ENCODE data around the gene GRXCR2.
A peak's percentile ranks its signal among the peaks of the same experiment; 100 is the strongest.

The GRXCR2 gene

DNA sequence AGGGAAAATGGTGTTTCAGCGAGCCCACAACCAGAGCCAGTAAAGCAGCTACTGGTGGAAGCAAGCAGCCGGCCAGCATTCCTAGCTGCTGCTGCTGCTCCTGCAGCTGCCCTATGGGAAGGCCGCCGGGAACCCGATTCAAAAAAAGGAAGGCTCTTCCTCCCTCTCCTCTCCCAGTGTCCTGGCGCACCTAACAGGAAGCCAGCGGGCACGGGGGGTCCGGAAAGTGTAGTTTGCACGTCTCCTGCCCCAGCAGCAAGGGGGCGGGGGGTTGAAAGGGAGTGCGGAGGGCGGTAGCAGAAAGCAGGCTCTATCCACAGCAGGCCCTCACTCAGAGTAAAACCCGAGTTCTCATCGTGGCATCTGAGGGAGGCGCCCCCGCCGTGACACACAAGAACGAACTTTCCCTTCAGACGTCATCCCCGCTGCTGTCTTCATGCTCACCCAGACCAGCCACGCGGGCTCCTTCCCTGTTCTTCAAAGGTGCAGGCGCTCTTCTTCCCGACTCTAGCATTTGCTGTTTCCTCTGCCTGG is 16.5 kb downstream of the GRXCR2 start:
- peaks cover 5% of the 10 kb centered on the region for H3K79me1 ChIP-seq (ENCODE audit: low read length)
- peak overlapping the region; percentile 47 for H2AFZ ChIP-seq (ENCODE audit: insufficient read depth, low read length, poor library complexity)
- H2AK5ac ChIP-seq (ENCODE audit: low read length) = no peak overlapping the region
- no peaks in the 10 kb centered on the region for H3K27me3 ChIP-seq (ENCODE audit: insufficient read depth, low read length)
- peak; percentile 46 to 64 for DNase-seq
- H3K4me1 ChIP-seq (ENCODE audit: control insufficient read depth in 1 of 2, insufficient read depth in 2 of 2, low read length in 2 of 2) = peaks cover 6 to 13% of the 10 kb centered on the region in 2 experiments
- H3K18ac ChIP-seq (ENCODE audit: low read length) = peak overlapping the region; percentile 37
- H2BK12ac ChIP-seq (ENCODE audit: low read length) = no peak overlapping the region
- H3K36me3 ChIP-seq (ENCODE audit: control insufficient read depth in 1 of 2, insufficient read depth in 2 of 2, low read length in 2 of 2) = no peaks in the 10 kb centered on the region
- no peaks in the 10 kb centered on the region for H3K9me3 ChIP-seq (ENCODE audit: insufficient read depth, low read depth, low read length)
- H3K4ac ChIP-seq (ENCODE audit: low read depth, low read length) = no peak overlapping the region
- H4K12ac ChIP-seq (ENCODE audit: low read depth, low read length) = peak overlapping the region; percentile 14
- WGBS (ENCODE audit: extremely low coverage, insufficient coverage, insufficient read length) = no CpG with 5 or more reads among the region's 25 CpGs
- H3K79me2 ChIP-seq (ENCODE audit: control insufficient read depth, insufficient read depth, low read length, poor library complexity) = no peaks in the 10 kb centered on the region
- H3K23ac ChIP-seq (ENCODE audit: low read length) = no peak overlapping the region
- peak overlapping the region; percentile 10 for H2BK120ac ChIP-seq (ENCODE audit: insufficient read depth, low read length, poor library complexity)
- peak overlapping the region; percentile 9 for H3K14ac ChIP-seq (ENCODE audit: low read length)
- H3K4me3 ChIP-seq (ENCODE audit: low read depth, low read length) = peak overlapping the region; percentile 61
- H4K91ac ChIP-seq (ENCODE audit: low read depth, low read length) = peak overlapping the region; percentile 46
- H3K9ac ChIP-seq (ENCODE audit: low read length) = no peak overlapping the region
- H2BK5ac ChIP-seq (ENCODE audit: low read depth, low read length, poor library complexity) = no peak overlapping the region
- peak overlapping the region; percentile 77 for H3K4me2 ChIP-seq (ENCODE audit: low read length)
- peak overlapping the region; percentile 2 for H3K27ac ChIP-seq (ENCODE audit: low read depth, low read length)
- H4K8ac ChIP-seq (ENCODE audit: low read depth, low read length) = peak overlapping the region; percentile 27

DNA sequence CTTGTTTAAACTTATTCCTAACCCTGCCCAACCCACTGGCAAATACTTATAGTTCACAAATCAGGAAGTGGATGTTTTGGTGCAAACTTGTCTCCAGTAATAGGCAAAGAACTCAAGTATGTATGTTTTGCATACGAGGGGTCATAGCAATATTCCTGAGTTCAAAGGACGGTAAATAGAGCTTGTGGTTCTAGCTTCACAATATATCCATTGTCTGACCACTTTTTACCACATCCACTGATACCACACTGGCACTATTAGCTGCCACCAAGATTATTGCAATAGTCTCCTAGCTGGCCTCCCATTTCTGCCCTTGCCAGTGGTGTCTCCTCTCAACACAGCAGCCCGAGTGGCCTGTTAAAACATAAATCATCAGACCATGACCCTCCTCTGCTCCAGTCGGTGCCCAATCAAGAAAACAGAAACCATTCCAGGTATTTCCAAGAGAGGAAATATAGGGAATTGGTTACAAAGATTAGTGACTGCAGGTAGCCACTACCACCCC is 17.0 kb downstream of the GRXCR2 start:
- no peak overlapping the region for H3K9ac ChIP-seq (ENCODE audit: low read length)
- H3K18ac ChIP-seq (ENCODE audit: low read length) = no peak overlapping the region
- no peaks in the 10 kb centered on the region for H3K9me3 ChIP-seq (ENCODE audit: insufficient read depth, low read depth, low read length)
- no peaks in the 10 kb centered on the region for H3K27me3 ChIP-seq (ENCODE audit: insufficient read depth, low read length)
- no peak overlapping the region for H3K4ac ChIP-seq (ENCODE audit: low read depth, low read length)
- H3K23ac ChIP-seq (ENCODE audit: low read length) = no peak overlapping the region
- no peak overlapping the region for H2BK12ac ChIP-seq (ENCODE audit: low read length)
- H3K79me2 ChIP-seq (ENCODE audit: control insufficient read depth, insufficient read depth, low read length, poor library complexity) = no peaks in the 10 kb centered on the region
- H3K79me1 ChIP-seq (ENCODE audit: low read length) = peaks cover 5% of the 10 kb centered on the region
- H3K14ac ChIP-seq (ENCODE audit: low read length) = no peak overlapping the region
- H3K4me1 ChIP-seq (ENCODE audit: control insufficient read depth in 1 of 2, insufficient read depth in 2 of 2, low read length in 2 of 2) = peaks cover 6 to 13% of the 10 kb centered on the region in 2 experiments
- no peak overlapping the region for H3K4me3 ChIP-seq (ENCODE audit: low read depth, low read length)
- DNase-seq = no peak
- H3K4me2 ChIP-seq (ENCODE audit: low read length) = peak overlapping the region; percentile 77
- no peaks in the 10 kb centered on the region for H3K36me3 ChIP-seq (ENCODE audit: control insufficient read depth in 1 of 2, insufficient read depth in 2 of 2, low read length in 2 of 2)
- H4K8ac ChIP-seq (ENCODE audit: low read depth, low read length) = peak overlapping the region; percentile 27
- no peak overlapping the region for H2BK5ac ChIP-seq (ENCODE audit: low read depth, low read length, poor library complexity)
- H4K12ac ChIP-seq (ENCODE audit: low read depth, low read length) = no peak overlapping the region
- H2AFZ ChIP-seq (ENCODE audit: insufficient read depth, low read length, poor library complexity) = peak overlapping the region; percentile 47
- no peak overlapping the region for H2AK5ac ChIP-seq (ENCODE audit: low read length)
- no CpG with 5 or more reads among the region's 4 CpGs for WGBS (ENCODE audit: extremely low coverage, insufficient coverage, insufficient read length)
- H4K91ac ChIP-seq (ENCODE audit: low read depth, low read length) = no peak overlapping the region
- no peak overlapping the region for H2BK120ac ChIP-seq (ENCODE audit: insufficient read depth, low read length, poor library complexity)
- no peak overlapping the region for H3K27ac ChIP-seq (ENCODE audit: low read depth, low read length)

DNA sequence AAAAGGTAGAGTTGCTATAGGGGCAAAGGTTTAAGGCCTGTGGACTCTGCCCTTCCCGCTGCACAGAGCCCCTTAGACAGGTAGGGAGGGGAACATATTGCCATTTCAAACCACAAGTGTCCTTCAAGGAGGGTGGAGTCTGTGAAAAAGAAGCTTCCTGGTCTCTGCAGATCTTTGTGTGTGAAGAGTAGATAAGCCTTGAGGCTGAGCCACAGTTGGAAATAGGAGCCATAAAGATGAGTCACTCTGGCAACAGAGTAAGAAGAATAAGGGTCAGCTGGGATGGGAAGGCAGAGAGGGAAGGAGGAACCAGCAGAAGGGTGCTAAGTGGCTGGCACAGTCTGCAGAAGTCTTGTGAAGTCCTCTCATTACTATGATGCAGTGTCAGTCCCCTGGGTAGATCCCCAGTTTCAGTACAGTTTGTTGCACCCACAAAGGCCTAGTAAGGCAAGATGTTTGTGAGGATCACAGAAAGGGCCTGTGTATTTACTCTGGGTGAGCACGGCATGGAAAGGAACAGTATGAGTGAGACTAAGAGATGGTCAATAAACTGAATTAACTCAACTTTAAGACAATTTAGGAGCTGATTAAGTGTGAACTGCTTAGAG is 18.1 kb downstream of the GRXCR2 start:
- no peak overlapping the region for H4K8ac ChIP-seq (ENCODE audit: low read depth, low read length)
- H2AK5ac ChIP-seq (ENCODE audit: low read length) = no peak overlapping the region
- no peak overlapping the region for H3K9ac ChIP-seq (ENCODE audit: low read length)
- DNase-seq = peak; percentile 42 to 68
- H3K4me1 ChIP-seq (ENCODE audit: control insufficient read depth in 1 of 2, insufficient read depth in 2 of 2, low read length in 2 of 2) = peaks cover 6 to 13% of the 10 kb centered on the region in 2 experiments
- H4K91ac ChIP-seq (ENCODE audit: low read depth, low read length) = no peak overlapping the region
- no peak overlapping the region for H3K4me3 ChIP-seq (ENCODE audit: low read depth, low read length)
- peaks cover 5% of the 10 kb centered on the region for H3K79me1 ChIP-seq (ENCODE audit: low read length)
- no CpG with 5 or more reads among the region's 2 CpGs for WGBS (ENCODE audit: extremely low coverage, insufficient coverage, insufficient read length)
- H3K14ac ChIP-seq (ENCODE audit: low read length) = no peak overlapping the region
- H3K23ac ChIP-seq (ENCODE audit: low read length) = no peak overlapping the region
- H2BK5ac ChIP-seq (ENCODE audit: low read depth, low read length, poor library complexity) = no peak overlapping the region
- no peak overlapping the region for H3K4ac ChIP-seq (ENCODE audit: low read depth, low read length)
- no peak overlapping the region for H4K12ac ChIP-seq (ENCODE audit: low read depth, low read length)
- H3K18ac ChIP-seq (ENCODE audit: low read length) = no peak overlapping the region
- H3K79me2 ChIP-seq (ENCODE audit: control insufficient read depth, insufficient read depth, low read length, poor library complexity) = no peaks in the 10 kb centered on the region
- no peaks in the 10 kb centered on the region for H3K27me3 ChIP-seq (ENCODE audit: insufficient read depth, low read length)
- H3K4me2 ChIP-seq (ENCODE audit: low read length) = no peak overlapping the region
- no peak overlapping the region for H2BK12ac ChIP-seq (ENCODE audit: low read length)
- H3K9me3 ChIP-seq (ENCODE audit: insufficient read depth, low read depth, low read length) = no peaks in the 10 kb centered on the region
- H3K36me3 ChIP-seq (ENCODE audit: control insufficient read depth in 1 of 2, insufficient read depth in 2 of 2, low read length in 2 of 2) = no peaks in the 10 kb centered on the region
- H2BK120ac ChIP-seq (ENCODE audit: insufficient read depth, low read length, poor library complexity) = no peak overlapping the region
- no peak overlapping the region for H2AFZ ChIP-seq (ENCODE audit: insufficient read depth, low read length, poor library complexity)
- no peak overlapping the region for H3K27ac ChIP-seq (ENCODE audit: low read depth, low read length)

DNA sequence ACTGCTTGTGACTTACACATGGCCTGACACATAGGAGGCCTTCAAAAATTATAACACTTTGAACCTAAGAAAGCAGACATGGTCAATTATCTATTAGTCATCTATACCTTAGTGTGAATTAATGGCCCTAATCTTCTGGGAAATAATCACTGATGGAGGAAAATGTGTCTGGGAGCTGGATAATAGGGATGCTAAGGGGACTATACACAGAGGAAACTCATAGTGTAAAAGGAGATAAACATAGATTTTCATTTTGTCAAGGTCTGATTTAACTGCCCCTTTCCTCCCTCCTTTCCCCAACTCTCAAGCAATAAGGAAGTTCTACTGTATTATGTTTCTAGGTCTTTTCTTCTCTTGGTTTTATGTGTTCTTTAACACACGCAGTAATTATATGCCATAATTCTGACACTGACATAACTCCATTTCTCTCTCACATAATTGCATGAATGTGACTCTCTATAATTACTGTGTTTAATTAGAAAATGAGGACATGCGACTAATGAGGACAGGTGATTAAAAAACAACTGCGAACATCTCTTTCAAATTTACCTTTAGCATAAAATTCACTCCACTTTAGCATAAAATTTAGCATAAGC is 18.9 kb downstream of the GRXCR2 start:
- no peak overlapping the region for H3K4me3 ChIP-seq (ENCODE audit: low read depth, low read length)
- H3K18ac ChIP-seq (ENCODE audit: low read length) = no peak overlapping the region
- no peak overlapping the region for H2BK12ac ChIP-seq (ENCODE audit: low read length)
- no peaks in the 10 kb centered on the region for H3K36me3 ChIP-seq (ENCODE audit: control insufficient read depth in 1 of 2, insufficient read depth in 2 of 2, low read length in 2 of 2)
- H3K9ac ChIP-seq (ENCODE audit: low read length) = no peak overlapping the region
- no peak overlapping the region for H2BK120ac ChIP-seq (ENCODE audit: insufficient read depth, low read length, poor library complexity)
- no peaks in the 10 kb centered on the region for H3K79me2 ChIP-seq (ENCODE audit: control insufficient read depth, insufficient read depth, low read length, poor library complexity)
- H4K8ac ChIP-seq (ENCODE audit: low read depth, low read length) = no peak overlapping the region
- H4K12ac ChIP-seq (ENCODE audit: low read depth, low read length) = no peak overlapping the region
- no peak overlapping the region for H3K4ac ChIP-seq (ENCODE audit: low read depth, low read length)
- H3K27me3 ChIP-seq (ENCODE audit: insufficient read depth, low read length) = no peaks in the 10 kb centered on the region
- no peaks in the 10 kb centered on the region for H3K9me3 ChIP-seq (ENCODE audit: insufficient read depth, low read depth, low read length)
- DNase-seq = no peak
- no peak overlapping the region for H3K23ac ChIP-seq (ENCODE audit: low read length)
- no peak overlapping the region for H2AFZ ChIP-seq (ENCODE audit: insufficient read depth, low read length, poor library complexity)
- H2AK5ac ChIP-seq (ENCODE audit: low read length) = no peak overlapping the region
- H3K4me2 ChIP-seq (ENCODE audit: low read length) = no peak overlapping the region
- peaks cover 6 to 13% of the 10 kb centered on the region in 2 experiments for H3K4me1 ChIP-seq (ENCODE audit: control insufficient read depth in 1 of 2, insufficient read depth in 2 of 2, low read length in 2 of 2)
- no peak overlapping the region for H4K91ac ChIP-seq (ENCODE audit: low read depth, low read length)
- peaks cover 5% of the 10 kb centered on the region for H3K79me1 ChIP-seq (ENCODE audit: low read length)
- H3K27ac ChIP-seq (ENCODE audit: low read depth, low read length) = no peak overlapping the region
- whole genome bisulfite sequencing (ENCODE audit: extremely low coverage, insufficient coverage, insufficient read length) = no CpG with 5 or more reads among the region's 3 CpGs
- no peak overlapping the region for H2BK5ac ChIP-seq (ENCODE audit: low read depth, low read length, poor library complexity)
- no peak overlapping the region for H3K14ac ChIP-seq (ENCODE audit: low read length)

Data from trophoblast cell (in vitro differentiated cells and primary cell).